ENCODE results near the gene ACTMAP.

- TF ChIP-seq POLR2A (conservative IDR thresholded peaks at IDR 0.05) (no peak), NR2C1 (IDR thresholded peaks at IDR 0.05) (no peak), NR2C1 (tag; IDR thresholded peaks at IDR 0.05) (no peak), FOXA1 (IDR thresholded peaks at IDR 0.05; ENCODE audit: borderline replicate concordance) (no peak), SRSF1 (IDR thresholded peaks at IDR 0.05; ENCODE audit: low read depth, low read length) (no peak), PHF8 (IDR thresholded peaks at IDR 0.05; ENCODE audit: borderline replicate concordance, low read length) (no peak), CEBPZ (IDR thresholded peaks at IDR 0.05; ENCODE audit: borderline replicate concordance, low read depth, low read length) (no peak), TEAD4 (IDR thresholded peaks at IDR 0.05; ENCODE audit: low read length) (no peak), TEAD4 (CRISPR knock-in tag; IDR thresholded peaks at IDR 0.05; ENCODE audit: borderline replicate concordance) (no peak)
These were observed 2.0 kb upstream of the ACTMAP start for GRCh38 chr19:40752257-40752781.

Data from K562 (cell line).